GM06990 (cell line): ENCODE results near the gene SPRYD3.
A peak's percentile ranks its signal among the peaks of the same experiment; 100 is the strongest.

ENCODE experiments used
- DNase-seq: peaks from one replicate; pipeline ENCODE4 v3.0.0-alpha.2; 2011; ENCODE audit not compliant: insufficient read length; ENCODE audit errors: extremely low read depth
- H3K27me3 ChIP-seq: replicated peaks from 2 replicates; pipeline ENCODE4 v1.6.0; 2011; ENCODE audit warnings: low read length; ENCODE audit not compliant: control insufficient read depth, insufficient read depth
- H3K36me3 ChIP-seq: 2 replicates; pipeline ENCODE4 v1.5.1; 2011; ENCODE audit warnings: low read length; ENCODE audit not compliant: control insufficient read depth, insufficient read depth
- H3K4me3 ChIP-seq: replicated peaks from 2 replicates; pipeline ENCODE4 v1.5.1; 2011; ENCODE audit warnings: low read depth, mild to moderate bottlenecking, control low read depth, low read length
- CTCF ChIP-seq: IDR thresholded peaks from 2 replicates; pipeline ENCODE4 v1.5.1; 2011; ENCODE audit warnings: low read length, control low read depth, mild to moderate bottlenecking, inconsistent platforms; ENCODE audit not compliant: insufficient read depth, poor library complexity, severe bottlenecking

SPRYD3 gene, protein sequence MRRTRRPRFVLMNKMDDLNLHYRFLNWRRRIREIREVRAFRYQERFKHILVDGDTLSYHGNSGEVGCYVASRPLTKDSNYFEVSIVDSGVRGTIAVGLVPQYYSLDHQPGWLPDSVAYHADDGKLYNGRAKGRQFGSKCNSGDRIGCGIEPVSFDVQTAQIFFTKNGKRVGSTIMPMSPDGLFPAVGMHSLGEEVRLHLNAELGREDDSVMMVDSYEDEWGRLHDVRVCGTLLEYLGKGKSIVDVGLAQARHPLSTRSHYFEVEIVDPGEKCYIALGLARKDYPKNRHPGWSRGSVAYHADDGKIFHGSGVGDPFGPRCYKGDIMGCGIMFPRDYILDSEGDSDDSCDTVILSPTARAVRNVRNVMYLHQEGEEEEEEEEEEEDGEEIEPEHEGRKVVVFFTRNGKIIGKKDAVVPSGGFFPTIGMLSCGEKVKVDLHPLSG

DNA sequence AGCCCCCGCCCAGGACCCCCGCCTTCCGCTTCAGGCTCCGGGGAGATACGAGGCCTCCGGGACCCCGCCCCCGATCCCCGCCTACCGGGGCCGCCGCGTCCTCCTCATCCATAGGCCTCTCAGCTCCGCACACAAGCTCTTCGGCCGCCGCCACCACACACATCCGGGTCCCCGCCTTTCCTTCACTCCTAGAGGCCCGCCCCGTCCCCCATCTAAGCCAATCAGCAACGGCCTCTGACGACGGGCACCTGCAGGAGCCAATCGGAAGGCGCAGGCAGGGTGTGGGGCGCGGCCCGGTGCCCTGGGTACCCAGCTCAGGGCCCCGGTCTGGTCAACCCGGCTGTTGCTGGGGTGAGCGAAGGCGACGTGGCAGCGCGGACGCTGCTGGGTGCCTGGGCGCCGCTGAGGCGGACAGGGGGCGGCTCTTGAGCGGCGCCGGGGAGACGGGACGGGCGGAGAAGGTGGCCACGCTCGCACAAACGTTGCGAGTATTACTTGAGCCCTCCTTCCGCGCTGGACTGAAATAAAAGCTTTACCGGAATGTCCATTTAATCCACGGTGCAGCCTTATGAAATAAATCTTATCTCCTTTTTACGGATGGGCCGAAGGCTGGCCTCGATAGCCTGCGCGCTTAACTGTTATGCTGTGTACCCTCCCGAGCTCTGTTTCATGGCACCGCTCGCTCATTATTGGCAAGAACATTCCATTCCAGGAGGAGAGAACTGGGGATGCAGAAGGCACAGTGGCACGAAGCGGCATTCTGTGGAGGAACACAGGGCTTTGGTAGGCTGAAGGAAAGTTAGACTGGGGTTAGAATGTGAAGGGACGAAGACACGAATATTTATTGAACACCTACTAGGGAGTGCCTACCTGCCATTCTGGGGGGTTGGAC lies at the start of gene SPRYD3:
Gene SPRYD3, minus strand, starts transcription at position 165 of the 892 bp plus-strand sequence. Its CDS starts 57 bp downstream, at position 108.
- no peak for TF ChIP-seq CTCF
- no peaks in the 10 kb centered on the region for H3K27me3 ChIP-seq
- peak within 1 kb of the TSS; percentile 88 for H3K4me3 ChIP-seq
- peak; percentile 97 for DNase-seq
- H3K36me3 ChIP-seq: peaks cover 12% of the 10 kb centered on the region

DNA sequence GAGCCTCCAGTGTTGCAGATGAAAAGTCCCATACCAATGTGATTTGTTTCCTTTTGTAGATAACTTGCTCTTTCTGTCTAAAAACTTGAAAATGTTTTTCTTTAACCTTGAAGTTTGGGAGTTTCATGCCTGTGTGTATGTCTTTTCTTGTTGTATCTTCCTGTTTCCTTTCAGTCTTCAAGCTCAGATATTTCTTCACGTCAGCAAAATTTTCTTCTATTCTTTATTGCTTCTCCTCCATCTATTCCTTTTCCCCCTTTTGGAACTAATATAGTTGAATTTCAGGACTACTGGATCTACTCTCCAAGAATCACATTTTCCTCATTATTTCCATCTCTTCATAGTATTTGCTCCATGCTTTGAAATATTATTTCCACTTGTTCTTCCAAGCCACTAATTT lies 48.0 kb upstream of the SPRYD3 start:
- no peak overlapping the region for H3K4me3 ChIP-seq
- TF ChIP-seq CTCF: no peak
- no peak for DNase-seq

DNA sequence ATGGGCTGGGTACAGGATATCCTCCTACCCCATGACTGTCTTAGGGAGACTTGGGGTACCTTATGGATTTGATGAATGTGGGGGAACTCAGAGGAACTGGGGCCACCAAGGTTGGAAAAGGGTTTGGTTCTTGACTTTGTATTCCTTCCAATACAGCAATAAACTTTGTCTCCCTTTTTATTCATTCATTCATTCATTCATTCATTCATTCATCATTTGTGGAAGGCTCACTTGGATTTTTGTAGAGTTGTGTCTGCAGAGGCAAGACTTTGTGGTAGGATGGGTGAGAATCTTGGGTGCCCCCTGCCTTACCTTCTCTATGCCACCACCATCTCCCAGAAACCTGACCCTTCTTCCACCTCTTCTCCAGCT lies 45.1 kb upstream of the SPRYD3 start:
- no peak for DNase-seq
- no peaks in the 10 kb centered on the region for H3K36me3 ChIP-seq
- no peaks in the 10 kb centered on the region for H3K27me3 ChIP-seq
- TF ChIP-seq CTCF: no peak
- H3K4me3 ChIP-seq: no peak overlapping the region

More for the DNA sequence above, 48.0 kb upstream of the SPRYD3 start:
- H3K27me3 ChIP-seq: no peaks in the 10 kb centered on the region
- H3K36me3 ChIP-seq: no peaks in the 10 kb centered on the region

GRCh38 chr12:53123578-53124351 lies 44.6 kb upstream of the SPRYD3 start:
- H3K4me3 ChIP-seq: no peak overlapping the region
- no peaks in the 10 kb centered on the region for H3K36me3 ChIP-seq
- DNase-seq: no peak
- no peak for TF ChIP-seq CTCF
- no peaks in the 10 kb centered on the region for H3K27me3 ChIP-seq

DNA sequence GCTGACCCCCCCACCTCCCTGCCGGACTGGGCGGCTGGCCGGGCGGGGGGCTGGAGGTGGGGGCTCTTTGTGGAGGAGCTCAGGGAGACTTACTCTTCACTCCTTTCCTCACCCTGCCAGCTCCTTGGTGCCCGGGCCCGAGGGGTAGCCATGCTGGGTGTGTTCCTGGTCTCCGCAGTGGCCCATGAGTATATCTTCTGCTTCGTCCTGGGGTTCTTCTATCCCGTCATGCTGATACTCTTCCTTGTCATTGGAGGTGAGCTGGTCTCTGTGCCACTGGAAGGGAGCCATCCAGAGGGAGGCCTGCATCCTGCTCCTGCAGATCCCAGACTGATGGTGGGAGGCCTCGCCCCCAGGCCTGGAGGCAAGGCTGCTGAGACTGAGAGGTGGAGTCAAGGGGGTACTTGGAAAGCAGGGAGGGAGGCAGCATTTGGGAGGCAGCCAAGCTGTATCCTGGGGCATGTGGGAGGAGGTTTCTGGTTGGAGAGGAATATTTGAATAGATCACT lies 43.8 kb upstream of the SPRYD3 start:
- DNase-seq: no peak

More for the DNA sequence above, 43.8 kb upstream of the SPRYD3 start:
- no peaks in the 10 kb centered on the region for H3K36me3 ChIP-seq
- no peak for TF ChIP-seq CTCF
- no peak overlapping the region for H3K4me3 ChIP-seq
- H3K27me3 ChIP-seq: no peaks in the 10 kb centered on the region
